ENCODE data around the gene HHEX.

Gene HHEX

GRCh38 chr10:92681306-92681834 is 8.4 kb upstream of the HHEX start:
- H3K9me3 ChIP-seq (ENCODE audit: low read length) = no peaks in the 10 kb centered on the region
- H3K27me3 ChIP-seq (ENCODE audit: insufficient read depth, low read length) = peaks cover 4% of the 10 kb centered on the region
- H3K4me3 ChIP-seq (ENCODE audit: low read length) = no peak overlapping the region
- no peak overlapping the region for H2AFZ ChIP-seq (ENCODE audit: low read depth, low read length)
- no peaks in the 10 kb centered on the region for H3K36me3 ChIP-seq (ENCODE audit: insufficient read depth, low read length)
- no peaks in the 10 kb centered on the region for H3K4me1 ChIP-seq (ENCODE audit: insufficient read depth, low read length)

- Histone ChIP-seq H3K4me1 (ENCODE audit: insufficient read depth, low read length) (no peaks in the 10 kb centered on the region), H3K4me3 (ENCODE audit: low read length) (no peak overlapping the region), H3K36me3 (ENCODE audit: insufficient read depth, low read length) (no peaks in the 10 kb centered on the region), H3K27me3 (ENCODE audit: insufficient read depth, low read length) (peaks cover 62% of the 10 kb centered on the region), H2AFZ (ENCODE audit: low read depth, low read length) (peak overlapping the region; percentile 70), H3K9me3 (ENCODE audit: low read length) (peaks cover 11% of the 10 kb centered on the region)
These were observed 1.2 kb upstream of the HHEX start for GRCh38 chr10:92688573-92688926.

- H3K9me3 ChIP-seq (ENCODE audit: low read length) = peaks cover 11% of the 10 kb centered on the region
- peak overlapping the region; percentile 16 for H3K4me3 ChIP-seq (ENCODE audit: low read length)
- H3K36me3 ChIP-seq (ENCODE audit: insufficient read depth, low read length) = no peaks in the 10 kb centered on the region
- no peaks in the 10 kb centered on the region for H3K4me1 ChIP-seq (ENCODE audit: insufficient read depth, low read length)
- peak overlapping the region; percentile 70 for H2AFZ ChIP-seq (ENCODE audit: low read depth, low read length)
- H3K27me3 ChIP-seq (ENCODE audit: insufficient read depth, low read length) = peaks cover 68% of the 10 kb centered on the region
These were observed 660 bp upstream of the HHEX start for GRCh38 chr10:92688927-92689662.

- no peaks in the 10 kb centered on the region for H3K36me3 ChIP-seq (ENCODE audit: insufficient read depth, low read length)
- no peaks in the 10 kb centered on the region for H3K4me1 ChIP-seq (ENCODE audit: insufficient read depth, low read length)
- peaks cover 11% of the 10 kb centered on the region for H3K9me3 ChIP-seq (ENCODE audit: low read length)
- H3K27me3 ChIP-seq (ENCODE audit: insufficient read depth, low read length) = peaks cover 80% of the 10 kb centered on the region
- H2AFZ ChIP-seq (ENCODE audit: low read depth, low read length) = peak overlapping the region; percentile 85
- no peak overlapping the region for H3K4me3 ChIP-seq (ENCODE audit: low read length)
These were observed 608 bp downstream of the HHEX start for GRCh38 chr10:92690211-92690914.

GRCh38 chr10:92690915-92691590 is 1.3 kb downstream of the HHEX start:
- Histone ChIP-seq H3K4me3 (ENCODE audit: low read length) (no peak overlapping the region), H3K4me1 (ENCODE audit: insufficient read depth, low read length) (no peaks in the 10 kb centered on the region), H3K27me3 (ENCODE audit: insufficient read depth, low read length) (peaks cover 85% of the 10 kb centered on the region), H3K36me3 (ENCODE audit: insufficient read depth, low read length) (no peaks in the 10 kb centered on the region), H3K9me3 (ENCODE audit: low read length) (peaks cover 11% of the 10 kb centered on the region), H2AFZ (ENCODE audit: low read depth, low read length) (no peak overlapping the region)

- Histone ChIP-seq H3K4me3 (ENCODE audit: low read length) (no peak overlapping the region), H3K4me1 (ENCODE audit: insufficient read depth, low read length) (no peaks in the 10 kb centered on the region), H3K36me3 (ENCODE audit: insufficient read depth, low read length) (no peaks in the 10 kb centered on the region), H2AFZ (ENCODE audit: low read depth, low read length) (no peak overlapping the region), H3K9me3 (ENCODE audit: low read length) (peaks cover 11% of the 10 kb centered on the region), H3K27me3 (ENCODE audit: insufficient read depth, low read length) (peaks cover 88% of the 10 kb centered on the region)
These were observed 1.9 kb downstream of the HHEX start for GRCh38 chr10:92691591-92692079.

GRCh38 chr10:92692080-92692671 is 2.4 kb downstream of the HHEX start:
- H3K4me3 ChIP-seq (ENCODE audit: low read length) = no peak overlapping the region

GRCh38 chr10:92692697-92693533 is 3.2 kb downstream of the HHEX start:
- H3K9me3 ChIP-seq (ENCODE audit: low read length) = peaks cover 9% of the 10 kb centered on the region
- H2AFZ ChIP-seq (ENCODE audit: low read depth, low read length) = no peak overlapping the region
- H3K27me3 ChIP-seq (ENCODE audit: insufficient read depth, low read length) = peaks cover 96% of the 10 kb centered on the region
- H3K36me3 ChIP-seq (ENCODE audit: insufficient read depth, low read length) = no peaks in the 10 kb centered on the region
- H3K4me3 ChIP-seq (ENCODE audit: low read length) = no peak overlapping the region
- H3K4me1 ChIP-seq (ENCODE audit: insufficient read depth, low read length) = no peaks in the 10 kb centered on the region

More at GRCh38 chr10:92692080-92692671, 2.4 kb downstream of the HHEX start:
- H3K27me3 ChIP-seq (ENCODE audit: insufficient read depth, low read length) = peaks cover 93% of the 10 kb centered on the region
- no peaks in the 10 kb centered on the region for H3K36me3 ChIP-seq (ENCODE audit: insufficient read depth, low read length)
- H2AFZ ChIP-seq (ENCODE audit: low read depth, low read length) = no peak overlapping the region
- peaks cover 11% of the 10 kb centered on the region for H3K9me3 ChIP-seq (ENCODE audit: low read length)
- H3K4me1 ChIP-seq (ENCODE audit: insufficient read depth, low read length) = no peaks in the 10 kb centered on the region

- no peaks in the 10 kb centered on the region for H3K4me1 ChIP-seq (ENCODE audit: insufficient read depth, low read length)
- H3K27me3 ChIP-seq (ENCODE audit: insufficient read depth, low read length) = peaks cover 96% of the 10 kb centered on the region
- H3K9me3 ChIP-seq (ENCODE audit: low read length) = peaks cover 5% of the 10 kb centered on the region
- H2AFZ ChIP-seq (ENCODE audit: low read depth, low read length) = no peak overlapping the region
- no peaks in the 10 kb centered on the region for H3K36me3 ChIP-seq (ENCODE audit: insufficient read depth, low read length)
- H3K4me3 ChIP-seq (ENCODE audit: low read length) = no peak overlapping the region
These were observed 3.8 kb downstream of the HHEX start for GRCh38 chr10:92693534-92693893.

GRCh38 chr10:92695679-92696605 is 6.2 kb downstream of the HHEX start:
- Histone ChIP-seq H3K36me3 (ENCODE audit: insufficient read depth, low read length) (no peaks in the 10 kb centered on the region), H3K4me1 (ENCODE audit: insufficient read depth, low read length) (peaks cover 7% of the 10 kb centered on the region), H3K9me3 (ENCODE audit: low read length) (peaks cover 6% of the 10 kb centered on the region), H3K27me3 (ENCODE audit: insufficient read depth, low read length) (peaks cover 83% of the 10 kb centered on the region), H3K4me3 (ENCODE audit: low read length) (no peak overlapping the region), H2AFZ (ENCODE audit: low read depth, low read length) (peak overlapping the region; percentile 31)

GRCh38 chr10:92696606-92697383 is 7.0 kb downstream of the HHEX start:
- Histone ChIP-seq H3K4me1 (ENCODE audit: insufficient read depth, low read length) (peaks cover 7% of the 10 kb centered on the region), H3K9me3 (ENCODE audit: low read length) (peaks cover 3% of the 10 kb centered on the region), H2AFZ (ENCODE audit: low read depth, low read length) (no peak overlapping the region), H3K4me3 (ENCODE audit: low read length) (no peak overlapping the region), H3K27me3 (ENCODE audit: insufficient read depth, low read length) (peaks cover 78% of the 10 kb centered on the region), H3K36me3 (ENCODE audit: insufficient read depth, low read length) (no peaks in the 10 kb centered on the region)

Measured in neuron (in vitro differentiated cells).